ENCODE results near the gene TACC2.

TACC2 gene

GRCh38 chr10:122259075-122259466, 270.1 kb downstream of the TACC2 start:
- H3K9ac ChIP-seq (ENCODE audit: low read length) = no peak overlapping the region
- no peaks in the 10 kb centered on the region for H3K27me3 ChIP-seq (ENCODE audit: control insufficient read depth, insufficient read depth, low read length)
- H3K36me3 ChIP-seq (ENCODE audit: control insufficient read depth, low read depth, low read length) = peaks cover 27% of the 10 kb centered on the region
- peaks cover 5% of the 10 kb centered on the region for H3K9me3 ChIP-seq (ENCODE audit: control insufficient read depth, low read depth, low read length)
- H3K4me1 ChIP-seq (ENCODE audit: control insufficient read depth, low read depth, low read length) = peaks cover 7% of the 10 kb centered on the region
- no peak overlapping the region for H3K27ac ChIP-seq (ENCODE audit: low read length)
- no peak overlapping the region for H3K4me3 ChIP-seq (ENCODE audit: low read length)

- peaks cover 5% of the 10 kb centered on the region for H3K36me3 ChIP-seq (ENCODE audit: control insufficient read depth, low read depth, low read length)
- peaks cover 7% of the 10 kb centered on the region for H3K4me1 ChIP-seq (ENCODE audit: control insufficient read depth, low read depth, low read length)
- no peak overlapping the region for H3K9ac ChIP-seq (ENCODE audit: low read length)
- H3K9me3 ChIP-seq (ENCODE audit: control insufficient read depth, low read depth, low read length) = peaks cover 5% of the 10 kb centered on the region
- H3K4me3 ChIP-seq (ENCODE audit: low read length) = no peak overlapping the region
- H3K27ac ChIP-seq (ENCODE audit: low read length) = no peak overlapping the region
- no peaks in the 10 kb centered on the region for H3K27me3 ChIP-seq (ENCODE audit: control insufficient read depth, insufficient read depth, low read length)
Observed at GRCh38 chr10:122261584-122261983, 272.6 kb downstream of the TACC2 start.

- Histone ChIP-seq H3K4me1 (ENCODE audit: control insufficient read depth, low read depth, low read length) (peaks cover under 1% of the 10 kb centered on the region), H3K4me3 (ENCODE audit: low read length) (no peak overlapping the region), H3K9ac (ENCODE audit: low read length) (no peak overlapping the region), H3K27ac (ENCODE audit: low read length) (no peak overlapping the region), H3K36me3 (ENCODE audit: control insufficient read depth, low read depth, low read length) (peaks cover 5% of the 10 kb centered on the region), H3K9me3 (ENCODE audit: control insufficient read depth, low read depth, low read length) (peaks cover 5% of the 10 kb centered on the region), H3K27me3 (ENCODE audit: control insufficient read depth, insufficient read depth, low read length) (no peaks in the 10 kb centered on the region)
Observed at GRCh38 chr10:122263971-122264370, 275.0 kb downstream of the TACC2 start.

- Histone ChIP-seq H3K4me3 (ENCODE audit: low read length) (no peak overlapping the region), H3K9me3 (ENCODE audit: control insufficient read depth, low read depth, low read length) (peaks cover 5% of the 10 kb centered on the region), H3K4me1 (ENCODE audit: control insufficient read depth, low read depth, low read length) (no peaks in the 10 kb centered on the region), H3K27ac (ENCODE audit: low read length) (no peak overlapping the region), H3K27me3 (ENCODE audit: control insufficient read depth, insufficient read depth, low read length) (no peaks in the 10 kb centered on the region), H3K36me3 (ENCODE audit: control insufficient read depth, low read depth, low read length) (peaks cover 5% of the 10 kb centered on the region), H3K9ac (ENCODE audit: low read length) (no peak overlapping the region)
Observed at GRCh38 chr10:122264436-122264835, 275.5 kb downstream of the TACC2 start.

- Histone ChIP-seq H3K9ac (ENCODE audit: low read length) (no peak overlapping the region), H3K27ac (ENCODE audit: low read length) (no peak overlapping the region), H3K9me3 (ENCODE audit: control insufficient read depth, low read depth, low read length) (peaks cover 5% of the 10 kb centered on the region), H3K4me3 (ENCODE audit: low read length) (no peak overlapping the region), H3K4me1 (ENCODE audit: control insufficient read depth, low read depth, low read length) (no peaks in the 10 kb centered on the region), H3K36me3 (ENCODE audit: control insufficient read depth, low read depth, low read length) (peaks cover 2% of the 10 kb centered on the region), H3K27me3 (ENCODE audit: control insufficient read depth, insufficient read depth, low read length) (no peaks in the 10 kb centered on the region)
Observed at GRCh38 chr10:122264931-122265330, 276.0 kb downstream of the TACC2 start.

- no peaks in the 10 kb centered on the region for H3K27me3 ChIP-seq (ENCODE audit: control insufficient read depth, insufficient read depth, low read length)
- no peaks in the 10 kb centered on the region for H3K36me3 ChIP-seq (ENCODE audit: control insufficient read depth, low read depth, low read length)
- peaks cover 5% of the 10 kb centered on the region for H3K9me3 ChIP-seq (ENCODE audit: control insufficient read depth, low read depth, low read length)
Observed at GRCh38 chr10:122265896-122266295, 276.9 kb downstream of the TACC2 start.

GRCh38 chr10:122267849-122268737, 279.1 kb downstream of the TACC2 start:
- Histone ChIP-seq H3K36me3 (ENCODE audit: control insufficient read depth, low read depth, low read length) (no peaks in the 10 kb centered on the region), H3K4me3 (ENCODE audit: low read length) (no peak overlapping the region), H3K27me3 (ENCODE audit: control insufficient read depth, insufficient read depth, low read length) (no peaks in the 10 kb centered on the region), H3K27ac (ENCODE audit: low read length) (no peak overlapping the region), H3K9ac (ENCODE audit: low read length) (no peak overlapping the region), H3K4me1 (ENCODE audit: control insufficient read depth, low read depth, low read length) (no peaks in the 10 kb centered on the region), H3K9me3 (ENCODE audit: control insufficient read depth, low read depth, low read length) (no peaks in the 10 kb centered on the region)

More at GRCh38 chr10:122265896-122266295, 276.9 kb downstream of the TACC2 start:
- H3K9ac ChIP-seq (ENCODE audit: low read length) = no peak overlapping the region
- H3K4me3 ChIP-seq (ENCODE audit: low read length) = no peak overlapping the region
- H3K27ac ChIP-seq (ENCODE audit: low read length) = no peak overlapping the region
- H3K4me1 ChIP-seq (ENCODE audit: control insufficient read depth, low read depth, low read length) = no peaks in the 10 kb centered on the region

- H3K9me3 ChIP-seq (ENCODE audit: control insufficient read depth, low read depth, low read length) = no peaks in the 10 kb centered on the region
- H3K9ac ChIP-seq (ENCODE audit: low read length) = no peak overlapping the region
- H3K36me3 ChIP-seq (ENCODE audit: control insufficient read depth, low read depth, low read length) = no peaks in the 10 kb centered on the region
- H3K27ac ChIP-seq (ENCODE audit: low read length) = no peak overlapping the region
- no peaks in the 10 kb centered on the region for H3K4me1 ChIP-seq (ENCODE audit: control insufficient read depth, low read depth, low read length)
- no peak overlapping the region for H3K4me3 ChIP-seq (ENCODE audit: low read length)
- no peaks in the 10 kb centered on the region for H3K27me3 ChIP-seq (ENCODE audit: control insufficient read depth, insufficient read depth, low read length)
Observed at GRCh38 chr10:122269059-122269687, 280.2 kb downstream of the TACC2 start.

- no peaks in the 10 kb centered on the region for H3K27me3 ChIP-seq (ENCODE audit: control insufficient read depth, insufficient read depth, low read length)
- no peak within 1 kb of the TSS for H3K4me3 ChIP-seq (ENCODE audit: low read length)
- H3K4me1 ChIP-seq (ENCODE audit: control insufficient read depth, low read depth, low read length) = no peaks in the 10 kb centered on the region
- no peak within 1 kb of the TSS for H3K27ac ChIP-seq (ENCODE audit: low read length)
- H3K9ac ChIP-seq (ENCODE audit: low read length) = no peak within 1 kb of the TSS
- H3K9me3 ChIP-seq (ENCODE audit: control insufficient read depth, low read depth, low read length) = no peaks in the 10 kb centered on the region
- no peaks in the 10 kb centered on the region for H3K36me3 ChIP-seq (ENCODE audit: control insufficient read depth, low read depth, low read length)
Observed at GRCh38 chr10:122271076-122271475, 282.1 kb downstream of the TACC2 start, which contains the start of gene BTBD16. BTBD16 (plus strand) TSS chr10:122271296; CDS start chr10:122275082, 3,786 bp downstream.

GRCh38 chr10:122273966-122274545, 285.1 kb downstream of the TACC2 start:
- Histone ChIP-seq H3K27ac (ENCODE audit: low read length) (no peak overlapping the region), H3K4me3 (ENCODE audit: low read length) (no peak overlapping the region), H3K9ac (ENCODE audit: low read length) (no peak overlapping the region), H3K36me3 (ENCODE audit: control insufficient read depth, low read depth, low read length) (no peaks in the 10 kb centered on the region), H3K27me3 (ENCODE audit: control insufficient read depth, insufficient read depth, low read length) (no peaks in the 10 kb centered on the region), H3K9me3 (ENCODE audit: control insufficient read depth, low read depth, low read length) (no peaks in the 10 kb centered on the region), H3K4me1 (ENCODE audit: control insufficient read depth, low read depth, low read length) (no peaks in the 10 kb centered on the region)

GRCh38 chr10:122276611-122277208, 287.7 kb downstream of the TACC2 start:
- H3K9me3 ChIP-seq (ENCODE audit: control insufficient read depth, low read depth, low read length) = no peaks in the 10 kb centered on the region
- H3K27ac ChIP-seq (ENCODE audit: low read length) = no peak overlapping the region
- no peak overlapping the region for H3K9ac ChIP-seq (ENCODE audit: low read length)
- no peaks in the 10 kb centered on the region for H3K36me3 ChIP-seq (ENCODE audit: control insufficient read depth, low read depth, low read length)
- no peak overlapping the region for H3K4me3 ChIP-seq (ENCODE audit: low read length)
- no peaks in the 10 kb centered on the region for H3K4me1 ChIP-seq (ENCODE audit: control insufficient read depth, low read depth, low read length)
- no peaks in the 10 kb centered on the region for H3K27me3 ChIP-seq (ENCODE audit: control insufficient read depth, insufficient read depth, low read length)

Measured in iPS-18a (cell line).